ENCODE results near the gene PMS2. TPM values are rescaled to one million over a fixed set of nuclear protein-coding genes. Genes with fewer than 3 reads are reported as not detected.
"Not testable (repeated sequence)": the region's sequence is repeated elsewhere in the genome, so short reads cannot be mapped to it uniquely, and the experiment has no call there.

PMS2 gene
- total RNA-seq, 3 donors from 2014 or later (not counting 1 experiment from before 2014, with no cell fraction given): 13.2 to 17.3 (median 15.6) TPM

DNA sequence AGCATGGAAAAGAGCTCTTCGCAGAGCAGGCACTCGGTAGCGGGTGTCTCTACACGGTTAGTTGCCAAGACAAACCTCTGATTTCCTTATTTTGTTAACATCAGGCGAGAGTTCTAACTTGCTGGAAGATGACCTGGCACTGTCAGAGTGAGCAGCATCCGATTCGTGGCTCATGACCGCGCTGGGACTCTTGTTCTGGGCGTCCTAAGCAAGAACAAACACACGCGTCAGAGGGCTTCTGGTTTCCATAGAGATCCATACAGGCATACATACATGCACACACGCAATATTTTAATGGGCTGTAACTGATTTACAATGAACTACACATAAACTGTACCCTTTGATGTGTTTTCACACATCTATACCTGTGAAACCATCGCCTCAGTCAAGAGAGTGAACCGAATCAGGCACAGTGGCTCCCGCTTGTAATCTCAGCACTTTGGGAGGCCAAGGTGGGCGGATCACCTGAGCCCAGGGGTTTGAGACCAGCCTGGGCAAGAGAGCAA lies 73.9 kb downstream of the PMS2 start:
- intact Hi-C loops (cut with micrococcal nuclease); H3K9me3 Mint-ChIP-seq; DNase-seq; H3K9me3 ChIP-seq (ENCODE audit: control insufficient read depth, insufficient read depth, low read length); H3K4me1 Mint-ChIP-seq; H3K36me3 ChIP-seq (ENCODE audit: control insufficient read depth, insufficient read depth, low read length); H3K27me3 ChIP-seq (ENCODE audit: control insufficient read depth, insufficient read depth, low read length); H3K4me1 ChIP-seq (ENCODE audit: control insufficient read depth, insufficient read depth, low read length); H3K27ac Mint-ChIP-seq; H3K4me3 Mint-ChIP-seq; H3K4me3 ChIP-seq (ENCODE audit: low read length); H3K27me3 Mint-ChIP-seq (ENCODE audit: low read depth in 2 of 2); H3K27ac ChIP-seq (ENCODE audit: low read length); H3K36me3 Mint-ChIP-seq: not testable (repeated sequence)
- WGBS (ENCODE audit: insufficient coverage): no CpG with 5 or more reads among the region's 17 CpGs
- ATAC-seq: peak in 2 of 3 donors; percentile 24 to 41

DNA sequence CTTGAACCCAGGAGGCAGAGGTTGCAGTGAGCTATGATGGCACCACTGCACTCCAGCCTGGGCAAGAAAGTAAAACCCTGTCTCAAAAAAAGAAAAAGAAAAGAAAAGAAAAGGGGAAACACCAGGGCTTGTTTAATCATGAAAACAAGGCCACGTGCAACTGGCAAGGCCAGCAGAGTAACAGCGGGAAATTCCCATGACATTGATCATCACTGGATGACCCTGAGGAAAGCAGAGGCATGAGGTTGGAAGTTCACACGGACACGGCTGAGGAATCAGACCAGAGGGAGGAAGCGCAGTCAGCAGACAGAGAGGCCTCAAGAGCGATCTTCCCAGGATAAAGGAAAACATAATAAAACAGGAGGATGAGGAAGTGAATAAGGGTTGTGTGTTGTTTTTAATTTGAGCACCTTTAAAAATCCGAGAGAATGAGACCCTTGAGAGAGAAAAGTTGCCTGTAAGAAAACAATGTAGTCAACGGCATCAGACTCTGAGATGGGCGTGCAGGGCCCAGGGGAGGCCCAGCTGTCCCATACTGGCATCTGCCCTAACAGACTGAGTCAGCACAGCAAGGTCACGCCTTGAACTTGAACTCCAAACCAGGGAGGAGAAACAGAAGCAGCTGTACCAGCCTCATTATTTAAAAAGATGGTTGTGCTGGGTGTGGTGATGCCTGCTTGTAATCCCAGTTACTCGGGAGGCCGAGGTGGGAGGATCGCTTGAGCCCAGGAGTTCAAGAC lies 76.8 kb downstream of the PMS2 start:
- H3K4me1 Mint-ChIP-seq; DNase-seq; H3K36me3 ChIP-seq (ENCODE audit: control insufficient read depth, insufficient read depth, low read length); intact Hi-C loops (cut with micrococcal nuclease); H3K9me3 Mint-ChIP-seq; H3K36me3 Mint-ChIP-seq; H3K4me1 ChIP-seq (ENCODE audit: control insufficient read depth, insufficient read depth, low read length); H3K27ac Mint-ChIP-seq; ATAC-seq; H3K27ac ChIP-seq (ENCODE audit: low read length); H3K4me3 ChIP-seq (ENCODE audit: low read length); H3K9me3 ChIP-seq (ENCODE audit: control insufficient read depth, insufficient read depth, low read length); H3K27me3 Mint-ChIP-seq (ENCODE audit: low read depth in 2 of 2); H3K4me3 Mint-ChIP-seq; H3K27me3 ChIP-seq (ENCODE audit: control insufficient read depth, insufficient read depth, low read length): not testable (repeated sequence)
- WGBS (ENCODE audit: insufficient coverage): no CpG with 5 or more reads among the region's 13 CpGs

DNA sequence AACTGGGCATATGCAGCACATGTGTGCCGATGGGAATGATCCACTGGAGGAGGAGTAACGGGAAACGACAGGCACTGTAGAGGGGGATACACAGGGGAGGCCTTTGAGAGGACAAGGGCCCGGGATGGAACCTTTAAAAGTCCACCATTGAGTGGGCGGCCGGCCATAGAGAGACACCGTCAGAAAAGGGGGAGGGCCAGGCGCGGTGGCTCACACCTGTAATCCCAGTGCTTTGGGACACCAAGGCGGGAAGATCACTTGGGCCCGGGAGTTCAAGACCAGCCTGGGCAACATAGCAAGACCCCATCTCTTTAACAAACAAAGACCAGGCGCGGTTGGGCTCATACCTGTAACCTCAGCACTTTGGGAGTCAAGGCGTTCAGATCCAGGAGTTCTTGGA lies 77.6 kb downstream of the PMS2 start:
- H3K4me3 ChIP-seq (ENCODE audit: low read length); H3K4me1 Mint-ChIP-seq; H3K9me3 ChIP-seq (ENCODE audit: control insufficient read depth, insufficient read depth, low read length); H3K4me3 Mint-ChIP-seq; H3K27ac Mint-ChIP-seq; H3K4me1 ChIP-seq (ENCODE audit: control insufficient read depth, insufficient read depth, low read length); H3K27me3 Mint-ChIP-seq (ENCODE audit: low read depth in 2 of 2); DNase-seq; ATAC-seq; H3K36me3 Mint-ChIP-seq; H3K36me3 ChIP-seq (ENCODE audit: control insufficient read depth, insufficient read depth, low read length); H3K9me3 Mint-ChIP-seq; intact Hi-C loops (cut with micrococcal nuclease); H3K27ac ChIP-seq (ENCODE audit: low read length); H3K27me3 ChIP-seq (ENCODE audit: control insufficient read depth, insufficient read depth, low read length): not testable (repeated sequence)
- 96% methylated on average over 12 of the region's 14 CpGs for WGBS (ENCODE audit: insufficient coverage)

DNA sequence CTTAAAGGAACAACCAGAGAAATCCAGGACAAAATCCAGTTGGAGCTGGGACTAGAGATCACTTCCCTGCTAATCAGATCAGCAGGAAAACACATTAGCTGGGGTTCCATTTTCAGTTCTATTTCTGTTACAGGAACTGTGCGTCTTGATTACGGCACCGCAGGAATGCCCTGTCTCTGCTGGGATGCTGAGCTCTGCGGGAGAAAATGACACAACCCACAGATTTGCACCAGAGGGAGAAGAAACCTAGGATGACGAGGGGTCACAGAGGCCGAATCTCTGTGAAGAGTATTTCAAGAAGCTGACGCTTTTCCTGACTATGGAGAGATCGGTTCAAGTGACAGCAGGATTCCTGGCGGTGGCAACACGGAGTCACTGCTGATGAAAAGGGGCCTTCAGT lies 78.6 kb downstream of the PMS2 start:
- H3K27ac ChIP-seq (ENCODE audit: low read length); H3K36me3 Mint-ChIP-seq; H3K9me3 Mint-ChIP-seq; H3K27me3 ChIP-seq (ENCODE audit: control insufficient read depth, insufficient read depth, low read length); H3K4me3 ChIP-seq (ENCODE audit: low read length); H3K27ac Mint-ChIP-seq; H3K4me1 ChIP-seq (ENCODE audit: control insufficient read depth, insufficient read depth, low read length); H3K36me3 ChIP-seq (ENCODE audit: control insufficient read depth, insufficient read depth, low read length); H3K4me1 Mint-ChIP-seq; ATAC-seq; intact Hi-C loops (cut with micrococcal nuclease); H3K9me3 ChIP-seq (ENCODE audit: control insufficient read depth, insufficient read depth, low read length); H3K4me3 Mint-ChIP-seq; H3K27me3 Mint-ChIP-seq (ENCODE audit: low read depth in 2 of 2); DNase-seq: not testable (repeated sequence)
- WGBS (ENCODE audit: insufficient coverage): no CpG with 5 or more reads among the region's 10 CpGs

DNA sequence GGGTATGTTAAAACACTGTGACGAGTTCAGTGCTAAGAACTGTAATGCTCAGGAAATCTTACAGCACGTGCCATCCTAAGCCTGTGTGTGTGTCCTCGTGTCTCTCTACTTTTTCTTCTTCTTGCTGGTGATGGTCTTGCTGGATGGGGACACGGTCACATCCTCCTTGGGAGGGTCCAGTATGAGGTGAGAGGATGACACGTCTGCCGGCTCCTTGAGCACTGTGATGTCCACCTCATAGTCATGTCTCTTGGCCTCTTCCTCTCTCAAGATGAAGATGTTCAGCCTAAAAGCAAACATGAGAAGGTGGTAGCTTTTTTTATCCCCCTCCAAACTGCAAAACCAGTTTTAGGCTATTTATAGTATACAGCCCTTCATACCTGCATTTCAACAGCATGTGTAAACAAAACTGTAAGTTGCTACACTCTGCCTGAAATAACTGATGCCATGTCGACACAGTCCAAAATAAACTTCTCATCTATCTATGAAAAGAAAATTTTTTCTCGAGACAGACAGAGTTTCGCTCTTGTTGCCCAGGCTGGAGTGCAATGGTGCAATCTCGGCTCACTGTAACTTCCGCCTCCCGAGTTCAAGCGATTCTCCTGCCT lies 82.5 kb downstream of the PMS2 start:
- H3K9me3 Mint-ChIP-seq; H3K4me1 Mint-ChIP-seq; H3K36me3 ChIP-seq (ENCODE audit: control insufficient read depth, insufficient read depth, low read length); ATAC-seq; DNase-seq; H3K4me3 ChIP-seq (ENCODE audit: low read length); intact Hi-C loops (cut with micrococcal nuclease); H3K27me3 Mint-ChIP-seq (ENCODE audit: low read depth in 2 of 2); H3K4me3 Mint-ChIP-seq; H3K9me3 ChIP-seq (ENCODE audit: control insufficient read depth, insufficient read depth, low read length); H3K27ac Mint-ChIP-seq; H3K4me1 ChIP-seq (ENCODE audit: control insufficient read depth, insufficient read depth, low read length); H3K27me3 ChIP-seq (ENCODE audit: control insufficient read depth, insufficient read depth, low read length); H3K36me3 Mint-ChIP-seq; H3K27ac ChIP-seq (ENCODE audit: low read length): not testable (repeated sequence)
- no CpG with 5 or more reads among the region's 13 CpGs for WGBS (ENCODE audit: insufficient coverage)

DNA sequence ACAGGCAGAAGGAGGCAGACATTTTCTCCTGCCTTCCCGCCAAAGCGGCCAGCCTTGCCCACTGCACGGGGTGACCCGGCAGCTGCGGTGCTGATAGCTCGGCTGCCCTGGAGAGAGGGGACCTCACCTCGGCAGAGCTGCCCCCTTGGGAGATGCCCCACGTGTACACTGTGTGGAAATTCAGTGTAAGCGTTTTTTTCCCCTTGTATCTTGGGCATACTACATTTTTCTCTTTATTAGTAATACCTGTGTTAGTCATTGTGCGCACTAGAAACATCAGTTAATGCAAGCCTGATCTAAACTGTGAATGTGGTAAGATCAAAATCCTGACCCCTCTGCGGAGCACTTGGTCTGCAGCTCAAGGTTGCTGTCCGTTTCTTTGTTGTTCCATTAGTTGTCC lies 84.2 kb downstream of the PMS2 start:
- H3K9me3 ChIP-seq (ENCODE audit: control insufficient read depth, insufficient read depth, low read length); H3K9me3 Mint-ChIP-seq; intact Hi-C loops (cut with micrococcal nuclease); H3K27me3 Mint-ChIP-seq (ENCODE audit: low read depth in 2 of 2); H3K36me3 ChIP-seq (ENCODE audit: control insufficient read depth, insufficient read depth, low read length); H3K4me1 ChIP-seq (ENCODE audit: control insufficient read depth, insufficient read depth, low read length); H3K36me3 Mint-ChIP-seq; H3K4me3 ChIP-seq (ENCODE audit: low read length); DNase-seq; H3K27me3 ChIP-seq (ENCODE audit: control insufficient read depth, insufficient read depth, low read length); H3K27ac Mint-ChIP-seq; H3K27ac ChIP-seq (ENCODE audit: low read length); H3K4me1 Mint-ChIP-seq; H3K4me3 Mint-ChIP-seq; ATAC-seq: not testable (repeated sequence)
- WGBS (ENCODE audit: insufficient coverage): no CpG with 5 or more reads among the region's 12 CpGs

DNA sequence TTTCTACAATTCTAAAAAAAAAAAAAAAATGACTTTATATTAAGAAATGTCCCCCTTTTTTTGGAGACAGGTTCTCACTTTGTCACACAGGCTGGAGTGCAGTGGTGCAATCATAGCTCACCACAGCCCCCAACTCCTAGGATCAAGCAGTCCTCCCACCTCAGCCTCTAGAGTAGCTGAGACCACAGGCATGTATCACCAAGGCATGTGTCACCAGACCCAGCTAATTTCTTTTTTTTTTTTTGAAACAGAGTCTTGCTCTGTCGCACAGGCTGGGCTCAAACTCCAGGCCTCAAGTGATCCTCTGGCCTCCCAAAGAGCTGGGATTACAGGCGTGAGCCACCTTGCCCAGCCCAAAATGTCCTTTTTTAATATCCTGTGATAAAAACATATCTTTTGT lies 84.7 kb downstream of the PMS2 start:
- H3K27me3 Mint-ChIP-seq (ENCODE audit: low read depth in 2 of 2); H3K4me1 ChIP-seq (ENCODE audit: control insufficient read depth, insufficient read depth, low read length); H3K4me3 Mint-ChIP-seq; intact Hi-C loops (cut with micrococcal nuclease); H3K4me3 ChIP-seq (ENCODE audit: low read length); H3K36me3 ChIP-seq (ENCODE audit: control insufficient read depth, insufficient read depth, low read length); H3K36me3 Mint-ChIP-seq; H3K27ac Mint-ChIP-seq; H3K9me3 ChIP-seq (ENCODE audit: control insufficient read depth, insufficient read depth, low read length); H3K27me3 ChIP-seq (ENCODE audit: control insufficient read depth, insufficient read depth, low read length); H3K4me1 Mint-ChIP-seq; DNase-seq; ATAC-seq; H3K27ac ChIP-seq (ENCODE audit: low read length); H3K9me3 Mint-ChIP-seq: not testable (repeated sequence)
- no CpG with 5 or more reads among the region's 2 CpGs for WGBS (ENCODE audit: insufficient coverage)

All from natural killer cell (primary cell).